GM12875 (cell line): Measurements from ENCODE around the gene GPNMB.

Experiments used
- H3K4me3 ChIP-seq: one replicate; pipeline ENCODE4 v1.5.1; 2011; ENCODE audit warnings: low read depth, low read length, control low read depth
- TF ChIP-seq, protein P1 (sequence below): IDR thresholded peaks from 2 replicates; pipeline ENCODE4 v1.5.1; 2011; ENCODE audit warnings: low read depth, mild to moderate bottlenecking, control low read depth, inconsistent platforms, low read length, moderate library complexity, borderline replicate concordance; ENCODE audit not compliant: insufficient read depth

Gene GPNMB

DNA sequence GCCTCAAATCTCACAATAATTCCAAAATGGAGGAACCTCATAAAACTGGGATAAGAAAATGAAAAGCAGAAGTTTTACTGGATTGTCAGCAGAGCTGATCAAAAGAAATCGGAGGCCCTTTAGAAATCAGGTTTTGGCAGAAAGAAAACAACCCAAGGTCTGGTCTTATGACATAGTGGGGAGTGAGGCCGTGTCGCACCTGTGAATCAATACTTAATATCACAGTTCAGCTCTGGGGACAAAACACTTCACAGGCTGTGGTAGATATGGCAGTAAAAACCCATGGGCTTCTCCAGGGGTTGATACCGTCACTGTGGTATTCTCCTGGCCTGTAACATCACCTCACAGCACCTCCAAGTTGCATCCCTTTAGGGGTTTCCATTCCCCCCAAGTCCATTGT lies 46.0 kb downstream of the GPNMB start:
- TF ChIP-seq, protein P1, sequence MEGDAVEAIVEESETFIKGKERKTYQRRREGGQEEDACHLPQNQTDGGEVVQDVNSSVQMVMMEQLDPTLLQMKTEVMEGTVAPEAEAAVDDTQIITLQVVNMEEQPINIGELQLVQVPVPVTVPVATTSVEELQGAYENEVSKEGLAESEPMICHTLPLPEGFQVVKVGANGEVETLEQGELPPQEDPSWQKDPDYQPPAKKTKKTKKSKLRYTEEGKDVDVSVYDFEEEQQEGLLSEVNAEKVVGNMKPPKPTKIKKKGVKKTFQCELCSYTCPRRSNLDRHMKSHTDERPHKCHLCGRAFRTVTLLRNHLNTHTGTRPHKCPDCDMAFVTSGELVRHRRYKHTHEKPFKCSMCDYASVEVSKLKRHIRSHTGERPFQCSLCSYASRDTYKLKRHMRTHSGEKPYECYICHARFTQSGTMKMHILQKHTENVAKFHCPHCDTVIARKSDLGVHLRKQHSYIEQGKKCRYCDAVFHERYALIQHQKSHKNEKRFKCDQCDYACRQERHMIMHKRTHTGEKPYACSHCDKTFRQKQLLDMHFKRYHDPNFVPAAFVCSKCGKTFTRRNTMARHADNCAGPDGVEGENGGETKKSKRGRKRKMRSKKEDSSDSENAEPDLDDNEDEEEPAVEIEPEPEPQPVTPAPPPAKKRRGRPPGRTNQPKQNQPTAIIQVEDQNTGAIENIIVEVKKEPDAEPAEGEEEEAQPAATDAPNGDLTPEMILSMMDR, result no peak
- no peak overlapping the region for H3K4me3 ChIP-seq

DNA sequence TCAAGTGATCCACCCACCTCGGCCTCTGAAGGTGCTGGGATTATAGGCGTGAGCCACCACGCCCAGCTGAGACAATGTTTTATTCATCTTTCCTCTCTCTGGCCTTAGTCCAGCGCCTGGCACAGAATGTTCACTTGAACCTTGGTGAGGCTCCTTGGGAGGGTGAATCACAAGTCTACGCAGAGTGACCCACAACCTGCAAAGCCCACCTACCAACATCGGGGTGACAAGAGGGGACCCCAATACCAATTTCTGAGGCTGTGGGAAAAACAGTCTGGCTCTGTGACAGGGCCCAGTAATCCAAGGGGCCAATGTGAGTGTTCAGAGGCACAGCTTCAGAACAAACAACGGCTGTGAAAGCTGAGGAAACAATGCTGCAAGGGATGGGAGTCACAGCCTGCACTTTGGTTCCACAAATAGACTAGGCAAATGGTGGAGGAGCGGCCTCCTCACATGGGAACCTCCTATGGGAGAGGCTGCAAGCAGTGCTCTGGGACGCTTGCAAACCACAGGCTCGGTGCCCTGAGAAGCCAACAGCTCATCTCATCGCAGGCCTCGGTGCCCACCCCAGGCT lies 47.0 kb downstream of the GPNMB start:
- TF ChIP-seq, protein P1, result no peak
- H3K4me3 ChIP-seq, result no peak overlapping the region

DNA sequence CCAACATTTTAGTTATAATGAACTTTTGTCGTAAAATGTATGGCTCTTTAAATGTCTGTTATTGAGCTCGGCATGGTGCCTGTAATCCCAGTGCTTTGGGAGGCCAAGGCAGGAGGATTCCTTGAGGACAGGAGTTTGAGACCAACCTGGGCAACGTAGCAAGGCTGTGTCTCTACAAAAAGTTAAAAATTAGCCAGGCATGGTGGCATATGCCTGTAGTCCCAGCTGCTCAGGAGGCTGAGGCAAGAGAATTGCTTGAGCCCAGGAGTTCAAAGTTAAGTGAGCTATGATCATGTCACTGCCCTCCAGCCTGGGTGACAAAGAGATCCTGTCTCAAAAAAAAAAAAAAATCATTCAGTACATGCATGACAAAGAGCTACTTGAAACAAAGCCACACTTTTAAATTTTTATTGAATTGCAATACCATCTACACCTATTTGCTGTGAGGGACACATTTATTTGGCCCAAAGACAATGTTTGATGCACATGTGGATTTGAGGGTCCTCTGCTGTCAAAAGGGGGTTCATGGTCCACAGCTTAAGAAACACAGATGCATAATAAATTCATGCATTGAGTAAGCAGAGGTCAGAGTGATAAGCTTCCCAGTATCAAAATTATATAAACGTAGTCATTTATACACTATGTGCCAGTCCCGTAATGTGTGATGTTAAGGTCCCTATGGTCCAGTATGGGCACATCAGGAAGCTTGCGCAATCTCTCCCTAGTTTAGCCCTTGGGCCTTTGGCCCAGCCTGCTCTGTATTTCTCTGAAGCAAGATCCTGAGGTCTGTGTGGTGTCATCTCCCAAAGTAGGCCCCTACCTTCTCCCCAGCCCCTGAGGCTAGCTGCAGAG lies 48.2 kb downstream of the GPNMB start:
- no peak overlapping the region for H3K4me3 ChIP-seq
- TF ChIP-seq, protein P1, result no peak

DNA sequence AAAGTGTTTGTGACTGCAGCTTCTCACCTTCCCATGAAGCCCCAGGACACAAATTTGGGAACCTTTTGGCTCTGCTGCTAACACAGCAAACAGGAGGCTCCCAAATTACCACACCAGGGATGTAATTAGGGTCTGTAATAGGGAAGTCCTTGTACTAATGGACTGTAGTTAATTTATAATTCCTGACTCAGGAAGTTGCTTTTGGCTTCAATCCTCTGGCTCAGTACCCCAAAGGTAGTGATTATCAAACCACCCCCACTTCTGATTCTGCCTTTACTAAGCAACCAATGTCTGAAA lies 48.8 kb downstream of the GPNMB start:
- TF ChIP-seq, protein P1, result no peak
- H3K4me3 ChIP-seq, result no peak overlapping the region

DNA sequence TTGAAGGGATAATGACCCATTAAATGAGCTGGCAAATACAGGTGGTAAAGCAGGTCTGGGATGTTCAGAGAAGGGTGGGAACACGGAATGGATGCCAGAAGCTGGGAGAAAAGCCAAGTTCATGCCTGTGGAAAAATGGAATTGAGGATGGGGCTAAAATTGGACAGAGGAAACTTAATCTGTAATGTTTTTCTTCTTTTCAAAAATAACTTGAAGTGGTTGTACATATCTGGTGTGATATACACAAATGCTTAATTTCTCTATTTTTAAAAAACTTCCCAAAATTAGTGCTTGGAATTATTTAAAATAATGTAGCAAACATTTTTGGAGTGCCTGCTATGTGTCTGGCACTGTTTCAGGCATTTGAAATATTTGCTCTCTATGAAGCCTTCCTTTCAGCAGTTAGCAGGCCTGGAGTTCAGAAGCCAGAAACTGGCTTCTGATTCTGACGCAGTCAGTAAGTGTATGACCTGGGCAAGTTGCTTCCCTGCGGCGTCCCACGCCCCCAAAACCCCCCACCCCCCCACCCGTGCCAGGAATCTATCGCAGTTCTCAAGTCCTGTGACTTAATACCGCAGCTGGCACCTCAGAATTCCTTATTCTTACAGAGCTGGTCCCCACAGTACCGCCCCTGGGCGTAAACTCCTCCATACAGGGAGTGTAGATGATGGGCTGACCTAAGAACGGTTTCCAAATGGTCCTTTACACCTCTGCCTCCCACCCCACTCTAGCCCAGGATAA lies 51.7 kb downstream of the GPNMB start:
- TF ChIP-seq, protein P1, result no peak
- no peak overlapping the region for H3K4me3 ChIP-seq

DNA sequence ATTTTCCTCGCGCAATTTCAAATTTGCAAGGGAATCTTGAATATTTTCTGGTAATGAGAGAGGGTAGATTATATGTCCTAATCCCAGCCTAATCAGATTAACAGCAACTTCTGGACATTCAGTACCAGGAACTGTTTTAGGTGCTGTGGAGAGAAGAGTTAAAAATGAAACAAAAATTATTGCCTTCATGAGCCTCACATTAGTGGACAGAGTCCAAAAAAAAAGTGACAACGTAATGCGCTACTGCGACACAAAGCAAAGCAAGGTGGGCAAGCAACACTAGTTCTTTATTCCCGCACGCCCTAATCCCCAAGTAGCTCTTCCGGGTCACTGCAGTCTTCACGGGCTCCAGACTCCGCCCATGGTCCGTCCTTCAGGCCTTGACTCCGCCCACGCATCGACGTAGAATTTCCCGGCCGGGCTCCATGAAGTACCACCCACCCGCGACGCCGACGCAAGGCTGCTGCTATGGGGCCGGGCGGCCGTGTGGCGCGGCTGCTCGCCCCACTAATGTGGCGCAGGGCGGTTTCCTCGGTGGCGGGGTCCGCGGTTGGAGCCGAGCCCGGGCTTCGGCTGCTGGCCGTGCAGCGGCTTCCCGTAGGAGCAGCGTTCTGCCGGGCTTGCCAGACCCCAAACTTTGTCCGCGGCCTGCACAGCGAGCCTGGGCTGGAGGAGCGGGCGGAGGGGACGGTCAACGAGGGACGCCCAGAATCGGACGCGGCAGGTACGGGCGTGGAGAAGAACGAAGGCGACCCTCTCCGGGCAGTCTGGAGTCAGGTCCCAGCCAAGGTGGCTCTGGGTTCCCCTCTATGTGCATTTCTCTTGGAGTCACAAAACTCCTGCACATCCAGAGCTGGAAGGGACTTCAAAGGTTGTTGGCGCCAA lies 52.6 kb downstream of the GPNMB start, which contains the start of gene MALSU1:
Gene MALSU1, plus strand, starts transcription at position 455 of the 885 bp plus-strand sequence. Its CDS starts 14 bp downstream, at position 469.
- TF ChIP-seq, protein P1, result no peak
- H3K4me3 ChIP-seq, result peak within 1 kb of the TSS; percentile 90
